Measurements from ENCODE around the gene DHX38.

Gene DHX38

DNA sequence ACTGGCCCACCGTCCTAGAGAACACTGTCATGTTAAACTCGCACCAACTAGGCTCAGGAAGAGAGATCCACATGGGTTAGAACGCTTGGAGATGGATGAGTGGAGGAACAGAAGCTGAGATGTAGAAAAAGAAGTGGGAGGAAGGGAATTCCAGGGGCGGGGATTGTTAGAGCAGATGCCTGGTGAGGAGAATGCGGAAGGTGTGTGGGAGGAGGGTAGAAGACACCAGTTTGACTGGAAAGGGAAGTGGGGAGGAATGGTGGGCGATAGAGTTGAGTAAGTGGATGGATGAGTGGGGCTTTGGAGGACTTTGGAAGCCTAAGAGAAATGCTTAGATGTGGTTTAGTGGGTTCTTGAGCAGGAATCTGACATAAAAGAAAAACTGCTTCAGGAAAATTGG, 37.4 kb downstream of the DHX38 start:
- no peaks in the 10 kb centered on the region for H3K9me3 ChIP-seq (ENCODE audit: control insufficient read depth in 2 of 2, low read length in 2 of 2)
- peaks cover 2% of the 10 kb centered on the region in 2 donors for H3K4me1 ChIP-seq (ENCODE audit: control insufficient read depth in 2 of 2, insufficient read depth in 2 of 2, low read length in 2 of 2)
- H3K36me3 ChIP-seq (ENCODE audit: control insufficient read depth in 2 of 2, insufficient read depth in 2 of 2, low read length in 2 of 2): no peaks in the 10 kb centered on the region
- no peak overlapping the region for H3K9ac ChIP-seq (ENCODE audit: low read depth in 1 of 2, low read length in 2 of 2)
- no peak overlapping the region for H3K27ac ChIP-seq (ENCODE audit: low read depth in 2 of 2, low read length in 2 of 2)
- no peaks in the 10 kb centered on the region for H3K27me3 ChIP-seq (ENCODE audit: control insufficient read depth in 2 of 2, insufficient read depth in 2 of 2, low read length in 2 of 2)
- H3K4me3 ChIP-seq (ENCODE audit: low read length in 2 of 2): no peak overlapping the region

DNA sequence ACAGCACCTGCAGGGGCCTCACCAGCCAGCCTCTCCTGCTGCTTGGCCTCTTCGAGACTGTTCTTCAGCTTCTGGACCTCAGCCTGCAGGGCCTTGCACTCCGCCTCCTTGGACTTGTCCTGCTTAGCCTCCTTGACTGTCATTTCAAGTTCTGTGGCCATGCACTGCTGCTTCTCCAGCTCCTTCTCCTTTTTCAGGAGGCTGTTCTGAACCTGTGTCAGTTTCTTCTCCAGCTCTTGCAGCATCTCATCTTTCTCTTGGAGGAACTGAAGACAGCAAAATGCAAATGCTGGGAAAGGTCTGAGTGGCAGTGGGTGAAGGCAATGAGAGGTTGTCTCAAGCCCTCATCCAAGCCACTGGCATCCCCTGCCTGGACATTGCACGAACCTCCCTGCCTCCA, 39.1 kb downstream of the DHX38 start:
- no peak overlapping the region for H3K4me3 ChIP-seq (ENCODE audit: low read length in 2 of 2)
- no peak overlapping the region for H3K9ac ChIP-seq (ENCODE audit: low read depth in 1 of 2, low read length in 2 of 2)
- H3K4me1 ChIP-seq (ENCODE audit: control insufficient read depth in 2 of 2, insufficient read depth in 2 of 2, low read length in 2 of 2): no peaks in the 10 kb centered on the region
- no peaks in the 10 kb centered on the region for H3K27me3 ChIP-seq (ENCODE audit: control insufficient read depth in 2 of 2, insufficient read depth in 2 of 2, low read length in 2 of 2)
- H3K36me3 ChIP-seq (ENCODE audit: control insufficient read depth in 2 of 2, insufficient read depth in 2 of 2, low read length in 2 of 2): no peaks in the 10 kb centered on the region
- no peaks in the 10 kb centered on the region for H3K9me3 ChIP-seq (ENCODE audit: control insufficient read depth in 2 of 2, low read length in 2 of 2)
- no peak overlapping the region for H3K27ac ChIP-seq (ENCODE audit: low read depth in 2 of 2, low read length in 2 of 2)

DNA sequence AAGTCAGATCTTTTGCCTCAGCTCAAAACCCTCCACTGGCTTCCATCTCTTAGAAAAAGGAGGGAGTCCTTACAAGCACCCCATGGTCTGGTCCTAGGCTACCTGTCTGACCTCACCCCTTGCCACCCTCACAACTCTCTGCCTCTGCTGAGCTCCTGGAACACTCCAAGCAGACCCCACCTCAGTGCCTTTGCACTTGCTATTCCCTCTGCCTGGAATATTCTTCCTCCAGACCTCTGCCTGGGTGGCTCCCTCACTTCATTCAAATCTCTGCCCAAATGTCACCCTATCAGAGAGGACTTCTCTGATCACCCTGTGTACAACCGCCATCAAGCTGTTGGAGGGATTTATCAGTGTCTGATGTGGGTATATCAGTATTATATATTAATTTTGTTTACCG, 40.9 kb downstream of the DHX38 start:
- H3K27ac ChIP-seq (ENCODE audit: low read depth in 2 of 2, low read length in 2 of 2): no peak overlapping the region
- H3K4me1 ChIP-seq (ENCODE audit: control insufficient read depth in 2 of 2, insufficient read depth in 2 of 2, low read length in 2 of 2): no peaks in the 10 kb centered on the region
- H3K36me3 ChIP-seq (ENCODE audit: control insufficient read depth in 2 of 2, insufficient read depth in 2 of 2, low read length in 2 of 2): no peaks in the 10 kb centered on the region
- H3K9me3 ChIP-seq (ENCODE audit: control insufficient read depth in 2 of 2, low read length in 2 of 2): no peaks in the 10 kb centered on the region
- H3K9ac ChIP-seq (ENCODE audit: low read depth in 1 of 2, low read length in 2 of 2): no peak overlapping the region
- no peaks in the 10 kb centered on the region for H3K27me3 ChIP-seq (ENCODE audit: control insufficient read depth in 2 of 2, insufficient read depth in 2 of 2, low read length in 2 of 2)
- H3K4me3 ChIP-seq (ENCODE audit: low read length in 2 of 2): no peak overlapping the region

DNA sequence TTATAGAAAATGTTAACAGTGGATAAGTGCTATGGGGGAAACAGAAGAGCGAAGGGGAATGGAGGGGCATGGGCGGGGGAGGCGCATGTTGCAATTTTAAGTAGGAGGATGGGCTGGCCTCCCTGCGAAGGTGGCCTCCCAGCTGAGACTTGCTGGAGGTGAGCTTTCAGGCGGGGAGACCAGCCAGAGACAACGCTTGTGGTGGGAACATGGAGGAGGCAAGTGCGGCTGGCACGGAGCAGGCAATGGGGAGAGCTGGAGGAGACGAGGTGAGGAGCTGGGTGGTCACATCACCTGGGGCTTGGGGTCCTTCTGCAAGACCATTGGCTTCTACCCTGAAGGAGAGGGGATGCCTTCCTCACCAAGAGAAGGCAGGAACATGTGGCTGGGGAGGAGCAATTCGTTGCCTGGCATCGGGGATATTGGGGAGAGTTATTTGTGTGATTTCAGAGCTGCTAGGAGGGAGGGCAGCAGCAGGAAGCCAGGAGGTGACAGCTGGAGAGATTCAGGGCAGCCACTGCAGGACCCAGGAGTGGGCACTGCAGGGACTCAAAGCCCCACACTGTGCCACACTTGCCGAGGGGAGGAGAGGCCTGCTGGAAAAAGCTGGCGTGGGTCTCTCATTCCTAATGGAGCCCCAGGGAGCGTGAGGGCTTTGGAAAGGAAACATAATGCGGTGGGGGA, 43.9 kb downstream of the DHX38 start:
- Histone ChIP-seq H3K27me3 (ENCODE audit: control insufficient read depth in 2 of 2, insufficient read depth in 2 of 2, low read length in 2 of 2) (no peaks in the 10 kb centered on the region), H3K9me3 (ENCODE audit: control insufficient read depth in 2 of 2, low read length in 2 of 2) (no peaks in the 10 kb centered on the region), H3K36me3 (ENCODE audit: control insufficient read depth in 2 of 2, insufficient read depth in 2 of 2, low read length in 2 of 2) (no peaks in the 10 kb centered on the region), H3K9ac (ENCODE audit: low read depth in 1 of 2, low read length in 2 of 2) (no peak overlapping the region), H3K4me1 (ENCODE audit: control insufficient read depth in 2 of 2, insufficient read depth in 2 of 2, low read length in 2 of 2) (no peaks in the 10 kb centered on the region), H3K27ac (ENCODE audit: low read depth in 2 of 2, low read length in 2 of 2) (no peak overlapping the region), H3K4me3 (ENCODE audit: low read length in 2 of 2) (no peak overlapping the region)

DNA sequence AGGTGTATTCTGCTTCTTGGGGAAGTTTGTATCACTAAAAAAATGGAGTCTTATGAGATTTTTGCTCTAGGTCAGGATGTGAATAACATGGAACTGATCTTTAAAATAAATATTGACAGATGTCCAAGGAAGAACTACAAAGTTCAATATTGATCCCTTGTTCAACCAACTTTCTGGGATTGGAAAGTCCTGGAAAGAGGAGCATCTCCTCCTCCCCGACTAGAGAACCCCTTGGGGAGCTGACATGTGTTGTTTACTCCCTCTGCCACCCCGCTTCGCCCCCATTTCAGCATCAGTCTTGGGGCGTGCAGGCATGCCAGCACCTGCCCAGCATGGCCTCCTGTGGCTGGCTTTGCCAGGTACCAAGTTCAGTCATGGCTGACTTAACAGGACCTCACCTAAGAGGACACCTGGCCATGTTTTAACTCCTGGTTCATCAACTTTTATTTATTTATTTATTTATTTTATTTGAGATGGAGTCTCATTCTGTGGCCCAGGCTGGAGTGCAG, 44.5 kb downstream of the DHX38 start:
- H3K27ac ChIP-seq (ENCODE audit: low read depth in 2 of 2, low read length in 2 of 2): no peak overlapping the region
- no peak overlapping the region for H3K4me3 ChIP-seq (ENCODE audit: low read length in 2 of 2)
- no peaks in the 10 kb centered on the region for H3K4me1 ChIP-seq (ENCODE audit: control insufficient read depth in 2 of 2, insufficient read depth in 2 of 2, low read length in 2 of 2)
- H3K9me3 ChIP-seq (ENCODE audit: control insufficient read depth in 2 of 2, low read length in 2 of 2): no peaks in the 10 kb centered on the region
- no peak overlapping the region for H3K9ac ChIP-seq (ENCODE audit: low read depth in 1 of 2, low read length in 2 of 2)
- H3K36me3 ChIP-seq (ENCODE audit: control insufficient read depth in 2 of 2, insufficient read depth in 2 of 2, low read length in 2 of 2): no peaks in the 10 kb centered on the region
- no peaks in the 10 kb centered on the region for H3K27me3 ChIP-seq (ENCODE audit: control insufficient read depth in 2 of 2, insufficient read depth in 2 of 2, low read length in 2 of 2)

DNA sequence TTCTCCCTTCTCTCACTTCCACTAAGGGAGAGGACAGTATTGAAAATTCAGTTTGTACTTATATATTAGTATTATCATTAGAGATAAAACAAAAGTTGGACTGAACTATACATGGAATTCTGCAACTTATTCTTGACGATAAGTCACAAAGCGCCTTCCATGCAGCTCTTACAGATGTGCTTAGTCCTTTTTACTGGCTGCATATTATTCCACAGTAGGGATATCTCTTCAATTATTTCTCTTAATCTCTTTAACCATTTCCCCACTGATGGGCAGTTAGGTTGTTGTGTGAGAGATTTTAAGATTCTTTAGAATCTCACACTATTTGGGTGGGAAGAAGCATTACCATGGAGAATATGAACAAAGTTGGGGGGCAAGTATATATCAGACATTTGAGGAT, 46.3 kb downstream of the DHX38 start:
- Histone ChIP-seq H3K27ac (ENCODE audit: low read depth in 2 of 2, low read length in 2 of 2) (no peak overlapping the region), H3K4me1 (ENCODE audit: control insufficient read depth in 2 of 2, insufficient read depth in 2 of 2, low read length in 2 of 2) (no peaks in the 10 kb centered on the region), H3K27me3 (ENCODE audit: control insufficient read depth in 2 of 2, insufficient read depth in 2 of 2, low read length in 2 of 2) (no peaks in the 10 kb centered on the region), H3K4me3 (ENCODE audit: low read length in 2 of 2) (no peak overlapping the region), H3K9ac (ENCODE audit: low read depth in 1 of 2, low read length in 2 of 2) (no peak overlapping the region), H3K36me3 (ENCODE audit: control insufficient read depth in 2 of 2, insufficient read depth in 2 of 2, low read length in 2 of 2) (no peaks in the 10 kb centered on the region), H3K9me3 (ENCODE audit: control insufficient read depth in 2 of 2, low read length in 2 of 2) (no peaks in the 10 kb centered on the region)

DNA sequence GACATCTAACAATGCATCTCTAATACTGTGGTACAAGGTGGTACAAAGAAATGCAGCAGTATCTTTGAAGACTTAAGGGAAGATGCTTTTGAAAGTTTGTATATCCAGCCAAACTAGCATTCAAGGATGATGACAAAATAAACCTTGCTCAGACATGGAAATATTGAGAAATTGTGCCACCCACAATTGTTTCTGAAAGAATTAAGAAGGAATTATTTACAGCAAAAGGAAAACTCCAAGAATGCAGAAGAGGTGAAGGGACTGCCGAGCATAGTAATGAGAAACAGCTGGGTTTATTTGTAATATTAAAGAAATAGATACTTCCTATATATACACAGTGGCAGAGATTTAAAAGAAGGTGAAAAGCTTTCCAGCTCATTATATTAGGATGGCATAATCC, 48.8 kb downstream of the DHX38 start:
- Histone ChIP-seq H3K27ac (ENCODE audit: low read depth in 2 of 2, low read length in 2 of 2) (no peak overlapping the region), H3K4me1 (ENCODE audit: control insufficient read depth in 2 of 2, insufficient read depth in 2 of 2, low read length in 2 of 2) (no peaks in the 10 kb centered on the region), H3K27me3 (ENCODE audit: control insufficient read depth in 2 of 2, insufficient read depth in 2 of 2, low read length in 2 of 2) (no peaks in the 10 kb centered on the region), H3K9ac (ENCODE audit: low read depth in 1 of 2, low read length in 2 of 2) (no peak overlapping the region), H3K36me3 (ENCODE audit: control insufficient read depth in 2 of 2, insufficient read depth in 2 of 2, low read length in 2 of 2) (no peaks in the 10 kb centered on the region), H3K4me3 (ENCODE audit: low read length in 2 of 2) (no peak overlapping the region), H3K9me3 (ENCODE audit: control insufficient read depth in 2 of 2, low read length in 2 of 2) (no peaks in the 10 kb centered on the region)

DNA sequence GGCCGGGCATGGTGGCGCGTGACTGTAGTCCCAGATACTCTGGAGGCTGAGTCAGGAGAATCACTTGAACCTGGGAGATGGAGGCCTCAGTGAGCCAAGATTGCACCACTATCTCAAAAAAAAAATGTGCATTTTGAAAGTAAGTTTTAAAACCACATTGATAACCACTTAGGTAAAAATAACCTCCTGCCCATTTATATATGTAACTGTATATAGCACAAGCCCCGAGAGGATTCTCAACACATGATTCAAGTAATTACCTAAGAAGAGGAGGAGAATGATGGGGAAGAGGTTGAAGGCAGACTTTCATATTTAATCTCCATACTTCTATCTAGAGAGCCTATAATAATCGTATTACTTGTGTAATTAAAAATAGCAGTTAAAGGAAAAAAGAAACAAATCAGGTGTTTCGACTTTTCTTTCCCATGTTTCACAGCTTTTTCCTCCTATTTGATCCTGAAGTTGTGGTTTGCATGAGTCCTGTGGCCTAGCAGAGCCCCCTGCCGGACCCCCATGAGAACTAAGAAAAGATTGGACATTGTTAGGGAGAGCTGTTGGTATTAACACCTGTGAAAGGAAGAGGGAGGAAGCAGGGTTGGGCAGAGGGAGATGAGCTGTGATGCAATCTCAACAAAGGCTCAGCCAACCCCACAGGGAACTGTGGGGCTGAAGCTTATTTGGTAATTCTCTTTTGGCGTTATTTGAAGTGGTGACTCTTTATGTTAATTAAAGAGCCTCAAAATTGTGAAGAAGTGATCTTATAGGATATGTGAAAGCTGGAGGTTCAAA, 56.2 kb downstream of the DHX38 start:
- no peaks in the 10 kb centered on the region for H3K9me3 ChIP-seq (ENCODE audit: control insufficient read depth in 2 of 2, low read length in 2 of 2)
- no peaks in the 10 kb centered on the region for H3K36me3 ChIP-seq (ENCODE audit: control insufficient read depth in 2 of 2, insufficient read depth in 2 of 2, low read length in 2 of 2)
- no peak overlapping the region for H3K4me3 ChIP-seq (ENCODE audit: low read length in 2 of 2)
- no peaks in the 10 kb centered on the region for H3K4me1 ChIP-seq (ENCODE audit: control insufficient read depth in 2 of 2, insufficient read depth in 2 of 2, low read length in 2 of 2)
- no peaks in the 10 kb centered on the region for H3K27me3 ChIP-seq (ENCODE audit: control insufficient read depth in 2 of 2, insufficient read depth in 2 of 2, low read length in 2 of 2)
- no peak overlapping the region for H3K9ac ChIP-seq (ENCODE audit: low read depth in 1 of 2, low read length in 2 of 2)
- no peak overlapping the region for H3K27ac ChIP-seq (ENCODE audit: low read depth in 2 of 2, low read length in 2 of 2)

DNA sequence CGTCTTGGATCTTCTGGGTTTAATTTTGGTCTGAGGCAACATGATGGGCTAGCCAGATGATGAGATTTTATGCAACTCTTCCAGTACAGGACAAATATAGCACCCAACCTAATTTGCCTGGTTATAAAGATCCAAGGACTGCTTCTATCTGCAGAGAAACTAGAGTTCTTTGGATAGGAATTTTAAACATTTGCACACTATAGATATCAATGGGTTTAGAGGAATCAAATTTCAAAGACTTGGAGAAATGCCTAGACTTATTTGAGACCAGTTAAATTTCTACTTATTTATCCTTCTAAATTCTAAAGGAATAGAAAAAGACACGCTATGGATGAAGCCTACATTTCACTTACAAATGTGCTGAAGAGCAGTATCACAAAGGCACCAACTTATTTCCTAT, 65.7 kb downstream of the DHX38 start:
- Histone ChIP-seq H3K4me1 (ENCODE audit: control insufficient read depth in 2 of 2, insufficient read depth in 2 of 2, low read length in 2 of 2) (peaks cover 0 to 5% of the 10 kb centered on the region in 2 donors), H3K9me3 (ENCODE audit: control insufficient read depth in 2 of 2, low read length in 2 of 2) (no peaks in the 10 kb centered on the region), H3K36me3 (ENCODE audit: control insufficient read depth in 2 of 2, insufficient read depth in 2 of 2, low read length in 2 of 2) (no peaks in the 10 kb centered on the region), H3K9ac (ENCODE audit: low read depth in 1 of 2, low read length in 2 of 2) (no peak overlapping the region), H3K27me3 (ENCODE audit: control insufficient read depth in 2 of 2, insufficient read depth in 2 of 2, low read length in 2 of 2) (no peaks in the 10 kb centered on the region), H3K27ac (ENCODE audit: low read depth in 2 of 2, low read length in 2 of 2) (no peak overlapping the region), H3K4me3 (ENCODE audit: low read length in 2 of 2) (no peak overlapping the region)

DNA sequence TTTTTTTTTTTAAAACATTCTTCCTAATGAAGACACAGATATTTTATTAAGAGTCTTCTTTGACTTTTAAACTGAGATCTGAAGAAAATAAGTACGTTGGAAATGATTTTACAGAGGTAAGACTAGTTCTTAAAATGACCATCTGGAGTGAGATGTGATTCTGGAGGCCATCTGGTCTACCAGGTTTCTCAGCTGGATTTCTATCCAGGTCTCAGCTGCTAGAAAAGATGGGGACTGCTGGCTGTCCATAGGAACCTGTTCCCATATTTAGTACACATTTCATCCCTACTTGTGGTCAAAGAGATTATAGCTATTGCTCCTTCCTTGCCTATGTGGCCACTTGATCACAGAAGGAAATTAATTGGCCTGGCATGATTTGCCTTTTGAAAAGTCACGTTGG, 66.2 kb downstream of the DHX38 start:
- no peak overlapping the region for H3K9ac ChIP-seq (ENCODE audit: low read depth in 1 of 2, low read length in 2 of 2)
- no peaks in the 10 kb centered on the region for H3K36me3 ChIP-seq (ENCODE audit: control insufficient read depth in 2 of 2, insufficient read depth in 2 of 2, low read length in 2 of 2)
- H3K9me3 ChIP-seq (ENCODE audit: control insufficient read depth in 2 of 2, low read length in 2 of 2): no peaks in the 10 kb centered on the region
- peaks cover 0 to 5% of the 10 kb centered on the region in 2 donors for H3K4me1 ChIP-seq (ENCODE audit: control insufficient read depth in 2 of 2, insufficient read depth in 2 of 2, low read length in 2 of 2)
- H3K27me3 ChIP-seq (ENCODE audit: control insufficient read depth in 2 of 2, insufficient read depth in 2 of 2, low read length in 2 of 2): no peaks in the 10 kb centered on the region
- H3K4me3 ChIP-seq (ENCODE audit: low read length in 2 of 2): no peak overlapping the region
- no peak overlapping the region for H3K27ac ChIP-seq (ENCODE audit: low read depth in 2 of 2, low read length in 2 of 2)
